SK-N-MC (cell line): ENCODE data around the gene PTGDS.

Source experiments
- EZH2 ChIP-seq: fragments of 200-600 bp; sonication (generic); IDR thresholded peaks from one replicate; pipeline ENCODE4 v1.6.1; 2017; ENCODE audit warnings: antibody characterized with exemption
- FOXP2 ChIP-seq: optimal IDR thresholded peaks from 2 replicates; pipeline ENCODE3; 2011; ENCODE audit warnings: mild to moderate bottlenecking, moderate library complexity; ENCODE audit not compliant: insufficient read depth; ENCODE audit errors: extremely low read length, control extremely low read depth
- POLR2AphosphoS5 ChIP-seq: IDR thresholded peaks from 2 replicates; pipeline ENCODE4 v1.6.1; 2012; ENCODE audit warnings: mild to moderate bottlenecking, low read depth, low read length, borderline replicate concordance

DNA sequence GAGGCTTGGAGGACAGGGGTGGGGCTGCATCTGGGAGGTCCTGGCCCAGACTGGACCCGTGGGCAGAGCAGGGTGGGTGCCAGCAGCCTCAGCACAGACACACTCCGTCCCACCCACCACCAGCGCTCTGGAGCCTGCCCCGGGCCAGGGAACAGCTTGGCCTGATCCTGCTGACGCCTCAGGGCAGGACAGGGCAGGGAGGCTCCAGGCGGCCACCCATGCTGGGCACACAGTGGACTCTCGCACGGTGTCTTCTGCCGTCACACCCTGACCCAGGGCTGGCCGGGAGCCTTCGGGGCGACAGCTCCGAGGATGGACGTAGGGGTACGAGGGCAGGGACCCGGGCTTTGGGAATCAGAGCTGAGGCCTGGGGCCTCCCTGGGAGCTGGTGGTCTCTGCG is 8.2 kb upstream of the PTGDS start:
- no peak for TF ChIP-seq EZH2
- no peak for TF ChIP-seq FOXP2
- no peak for TF ChIP-seq POLR2AphosphoS5
